Aortic smooth muscle cell (primary cell): ENCODE results near the gene MORC4. TPM values are rescaled to one million over a fixed set of nuclear protein-coding genes. Genes with fewer than 3 reads are reported as not detected.

Experiments used
- total RNA-seq: library from RNA; depleted of rRNA; stranded (reverse); fragments of >200 nt; gene quantifications from 2 replicates; pipeline ENCODE4 v1.2.3, GENCODE V29; 2014

MORC4 gene
- total RNA-seq: 31.8 and 33.8 TPM in 2 replicates

GRCh38 chrX:107000013-107000515 is at the start of gene MORC4:
Gene MORC4, minus strand, starts transcription at chrX:107000212. Its CDS starts 243 bp downstream, at chrX:106999969.

GRCh38 chrX:106919932-106920452 is 80.0 kb downstream of the MORC4 start, which contains the start of gene CLDN2:
Gene CLDN2, plus strand, starts transcription at chrX:106920402. Its CDS starts 7,827 bp downstream, at chrX:106928229.

GRCh38 chrX:106903291-106903824 is 96.7 kb downstream of the MORC4 start, which contains the start of gene RIPPLY1:
Gene RIPPLY1, minus strand, starts transcription at chrX:106903341. Its CDS starts 54 bp downstream, at chrX:106903287.

Other genes with a start within 250 kb of the MORC4 start
- 9.4 and 11.3 TPM in 2 replicates for gene TBC1D8B, start 197.5 kb downstream of the MORC4 start, total RNA-seq
- not detected in 2 replicates for gene RIPPLY1, start 96.9 kb downstream of the MORC4 start, total RNA-seq
- gene CLDN2, start 79.8 kb downstream of the MORC4 start, total RNA-seq: not detected in 2 replicates
- 11.5 and 13.9 TPM in 2 replicates for gene RBM41, start 118.6 kb upstream of the MORC4 start, total RNA-seq
- not detected in 2 replicates for gene NUP62CL, start 206.2 kb upstream of the MORC4 start, total RNA-seq
- gene DNAAF6, start 206.4 kb upstream of the MORC4 start, total RNA-seq: not detected in 2 replicates